ENCODE measurements around the gene DUT.

DNA sequence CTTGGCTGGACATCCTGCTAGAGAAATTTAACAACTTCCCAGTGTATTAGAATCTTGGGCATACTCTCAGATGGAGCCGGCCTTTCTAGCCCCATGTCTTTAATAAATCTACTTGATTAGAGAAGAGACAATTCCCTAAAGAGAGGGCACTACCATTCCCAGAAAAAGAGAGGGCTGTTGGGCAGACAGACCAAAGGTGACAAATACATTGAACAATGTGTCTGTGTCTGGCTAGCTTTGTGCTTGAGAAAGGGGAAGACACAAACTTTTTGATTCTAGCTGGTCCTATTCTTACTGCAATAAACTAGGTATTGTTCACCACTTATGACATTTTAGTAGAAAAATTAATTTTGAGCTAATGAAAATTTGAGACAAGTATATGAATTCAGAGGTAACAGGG lies 57.7 kb downstream of the DUT start:
- no peak for TF ChIP-seq ZNF70 (CRISPR knock-in tag; IDR thresholded peaks at IDR 0.05)
- TF ChIP-seq OSR1 (CRISPR knock-in tag; IDR thresholded peaks at IDR 0.05) = no peak
- TF ChIP-seq ZC3H10 (CRISPR knock-in tag; IDR thresholded peaks at IDR 0.05) = no peak
- no peak for TF ChIP-seq GLIS3 (CRISPR knock-in tag; IDR thresholded peaks at IDR 0.05)
- TF ChIP-seq ARNTL (CRISPR knock-in tag; IDR thresholded peaks at IDR 0.05; ENCODE audit: borderline replicate concordance, low read depth) = no peak
- TF ChIP-seq PPARA (CRISPR knock-in tag; IDR thresholded peaks at IDR 0.05; ENCODE audit: borderline replicate concordance) = no peak
- no peak for TF ChIP-seq CSDC2 (CRISPR knock-in tag; IDR thresholded peaks at IDR 0.05)
